SK-N-SH (cell line): ENCODE data around the gene CHRND. TPM values are rescaled to one million over a fixed set of nuclear protein-coding genes. Genes with fewer than 3 reads are reported as not detected.
A peak's percentile ranks its signal among the peaks of the same experiment; 100 is the strongest.

Experiments used
- CTCF ChIA-PET: fragments of 300-600, 350-600 bp; formaldehyde crosslinking; extraction: SDS; loops from one replicate; lab custom pipeline; 2021; lab: Yijun Ruan, JAX
- POLR2A ChIA-PET: fragments of 350-600 bp; sonication (Branson Sonifier 250); formaldehyde crosslinking; extraction: SDS; loops from one replicate; lab custom pipeline; 2020; ENCODE audit warnings: antibody characterized with exemption, inconsistent platforms; lab: Yijun Ruan, JAX
- DNase-seq: peaks from one replicate; pipeline ENCODE4 v3.0.0; 2012
- H2AFZ ChIP-seq: fragments of 200-600 bp; sonication (generic); 2 replicates; pipeline ENCODE4 v1.8.1; 2016; ENCODE audit warnings: antibody characterized with exemption, mild to moderate bottlenecking, low read depth
- H3F3A ChIP-seq: fragments of 200-600 bp; sonication (generic); replicated peaks from 2 replicates; pipeline ENCODE3; 2016; ENCODE audit warnings: antibody characterized with exemption, mild to moderate bottlenecking; ENCODE audit not compliant: insufficient read depth
- H3K27ac ChIP-seq, 2 experiments: fragments of 200-500 bp in 1 of 2; fragments of 200-600 bp in 1 of 2; sonication (Bioruptor generic) in 1 of 2; sonication (generic), shearing (Covaris generic) in 1 of 2; 2 replicates each; pipeline versions ENCODE4 v1.5.1 to v1.6.1; 2014 to 2016; ENCODE audit warnings: low read depth in 2 of 2, inconsistent platforms in 1 of 2, low read length in 1 of 2, mild to moderate bottlenecking in 1 of 2, mixed read lengths in 1 of 2
- H3K27me3 ChIP-seq: fragments of 200-600 bp; sonication (generic), shearing (Covaris generic); 2 replicates; pipeline ENCODE4 v1.6.1; 2016; ENCODE audit warnings: mixed run types; ENCODE audit not compliant: insufficient read depth
- H3K36me3 ChIP-seq, 2 experiments: fragments of 200-500 bp in 1 of 2; fragments of 200-600 bp in 1 of 2; sonication (Bioruptor generic) in 1 of 2; sonication (generic) in 1 of 2; replicated peaks in 1 of 2; 2 replicates each; pipeline versions ENCODE3 to v1.5.1; 2014 to 2016; ENCODE audit warnings: low read length in 1 of 2, mild to moderate bottlenecking in 1 of 2; ENCODE audit not compliant: insufficient read depth in 2 of 2, control insufficient read depth in 1 of 2
- H3K4me1 ChIP-seq, 2 experiments: fragments of 200-500 bp in 1 of 2; fragments of 200-600 bp in 1 of 2; sonication (Bioruptor generic) in 1 of 2; sonication (generic), shearing (Covaris generic) in 1 of 2; 2 replicates each; pipeline versions ENCODE4 v1.5.1 to v1.6.1; 2014 to 2016; ENCODE audit warnings: low read depth in 1 of 2, low read length in 1 of 2, mixed run types in 1 of 2; ENCODE audit not compliant: insufficient read depth in 2 of 2, control insufficient read depth in 1 of 2
- H3K4me2 ChIP-seq: fragments of 200-600 bp; sonication (generic), shearing (Covaris generic); 2 replicates; pipeline ENCODE4 v1.6.1; 2017; ENCODE audit warnings: mixed run types
- H3K4me3 ChIP-seq, 2 experiments: fragments of 200-500 bp in 1 of 2; fragments of 200-600 bp in 1 of 2; sonication (Bioruptor generic) in 1 of 2; sonication (generic), shearing (Covaris generic) in 1 of 2; 2 replicates each; pipeline versions ENCODE4 v1.5.1 to v1.8.1; 2014 to 2016; ENCODE audit warnings: low read depth in 2 of 2, inconsistent platforms in 1 of 2, low read length in 1 of 2, mild to moderate bottlenecking in 1 of 2, mixed read lengths in 1 of 2, moderate library complexity in 1 of 2
- H3K79me2 ChIP-seq: fragments of 200-600 bp; sonication (generic); 2 replicates; pipeline ENCODE4 v1.8.1; 2017; ENCODE audit warnings: mild to moderate bottlenecking; ENCODE audit not compliant: insufficient read depth
- H3K9ac ChIP-seq: fragments of 200-600 bp; sonication (generic); 2 replicates; pipeline ENCODE4 v1.6.1; 2017; ENCODE audit warnings: mixed run types
- H3K9me2 ChIP-seq: fragments of 200-600 bp; sonication (generic); 2 replicates; pipeline ENCODE4 v1.6.1; 2017; ENCODE audit warnings: mixed run types
- H3K9me3 ChIP-seq: fragments of 200-600 bp; sonication (generic); 2 replicates; pipeline ENCODE4 v1.6.1; 2017; ENCODE audit warnings: mixed run types, mild to moderate bottlenecking, moderate library complexity
- H4K20me1 ChIP-seq: fragments of 200-600 bp; sonication (generic); 2 replicates; pipeline ENCODE4 v1.6.1; 2017; ENCODE audit warnings: mild to moderate bottlenecking, mixed run types; ENCODE audit not compliant: insufficient read depth
- CHD2 ChIP-seq: fragments of 150-350 bp; IDR thresholded peaks from 2 replicates; pipeline ENCODE4 v1.6.1; 2018; ENCODE audit warnings: low read length; ENCODE audit not compliant: partially characterized antibody
- ELF1 ChIP-seq: IDR thresholded peaks from 2 replicates; pipeline ENCODE4 v1.4.0; 2012
- EZH2phosphoT487 ChIP-seq: fragments of 200-600 bp; sonication (generic); IDR thresholded peaks from 2 replicates; pipeline ENCODE4 v1.6.1; 2017; ENCODE audit warnings: low read depth, mixed run types, mild to moderate bottlenecking, antibody characterized with exemption, moderate library complexity, borderline replicate concordance
- FOSL2 ChIP-seq: IDR thresholded peaks from 2 replicates; pipeline ENCODE4 v1.4.0; 2012; ENCODE audit warnings: low read depth, mild to moderate bottlenecking, moderate library complexity, borderline replicate concordance
- FOXJ3 ChIP-seq: sonication (generic); formaldehyde crosslinking; IDR thresholded peaks from 2 replicates; pipeline ENCODE4 v1.5.1; 2020; ENCODE audit warnings: mild to moderate bottlenecking, missing genetic modification reagents
- IRF3 ChIP-seq: fragments of 150-350 bp; IDR thresholded peaks from 2 replicates; pipeline ENCODE4 v1.6.1; 2016; ENCODE audit warnings: mild to moderate bottlenecking, low read depth, low read length
- MAX ChIP-seq: IDR thresholded peaks from 2 replicates; pipeline ENCODE4 v1.4.0; 2012; ENCODE audit warnings: low read depth
- MXI1 ChIP-seq: IDR thresholded peaks from 2 replicates; pipeline ENCODE4 v1.6.1; 2012; ENCODE audit warnings: mild to moderate bottlenecking, low read depth, low read length, improper control_type of control experiment
- POLR2AphosphoS5 ChIP-seq: IDR thresholded peaks from 2 replicates; pipeline ENCODE4 v1.6.1; 2012; ENCODE audit warnings: low read depth, low read length
- REST ChIP-seq: IDR thresholded peaks from 2 replicates; pipeline ENCODE4 v1.6.1; 2012; ENCODE audit warnings: mild to moderate bottlenecking, low read depth, low read length, moderate library complexity
- RXRA ChIP-seq: IDR thresholded peaks from 2 replicates; pipeline ENCODE4 v1.4.0; 2012; ENCODE audit warnings: low read depth, mild to moderate bottlenecking, borderline replicate concordance
- SIN3A ChIP-seq: IDR thresholded peaks from 2 replicates; pipeline ENCODE4 v1.6.1; 2012; ENCODE audit warnings: low read depth, mild to moderate bottlenecking, low read length, moderate library complexity, borderline replicate concordance
- SMC3 ChIP-seq: IDR thresholded peaks from 2 replicates; pipeline ENCODE4 v1.6.1; 2012; ENCODE audit warnings: low read depth, low read length, improper control_type of control experiment
- TAF1 ChIP-seq: IDR thresholded peaks from 2 replicates; pipeline ENCODE4 v1.6.1; 2012; ENCODE audit warnings: low read depth, mild to moderate bottlenecking, low read length, moderate library complexity, borderline replicate concordance
- TCF12 ChIP-seq: IDR thresholded peaks from 2 replicates; pipeline ENCODE4 v1.4.0; 2012
- USF1 ChIP-seq: IDR thresholded peaks from 2 replicates; pipeline ENCODE4 v1.4.0; 2012; ENCODE audit warnings: low read depth, borderline replicate concordance
- YY1 ChIP-seq: IDR thresholded peaks from 2 replicates; pipeline ENCODE4 v1.4.0; 2012; ENCODE audit warnings: low read depth, mild to moderate bottlenecking
- ZBTB33 ChIP-seq: IDR thresholded peaks from 2 replicates; pipeline ENCODE4 v1.4.0; 2012; ENCODE audit warnings: low read depth, borderline replicate concordance
- WGBS: methylation state at CpG from one replicate; pipeline ENCODE4 v1.1.6; 2017; ENCODE audit warnings: low lambda C conversion rate; 5-methylcytosine and 5-hydroxymethylcytosine counted together
- polyA plus RNA-seq, 3 experiments: library from polyadenylated mRNA; depleted of rRNA; stranded (reverse); fragments of >200 nt; gene quantifications; 2 replicates each; pipeline ENCODE4 v1.2.3, GENCODE V29; 2012

CHRND gene
- polyA plus RNA-seq, 1 of the 3 experiments (the other 2 are of a cell fraction) = 0.12 TPM

GRCh38 chr2:232488721-232489300 lies 37.1 kb upstream of the CHRND start:
- no peak overlapping the region for H3K4me2 ChIP-seq
- H3K9me3 ChIP-seq = no peaks in the 10 kb centered on the region
- H3F3A ChIP-seq = no peaks in the 10 kb centered on the region
- no peaks in the 10 kb centered on the region for H3K9me2 ChIP-seq
- ChIA-PET POLR2A (no interaction called here), CTCF (interaction anchor here (1.0 to 1.7 kb wide), 3 partner anchors 33 to 45 kb away, joined by 3 to 7 read pairs (median 3); no protein-coding TSS in a partner anchor)
- H3K36me3 ChIP-seq = no peaks in the 10 kb centered on the region
- DNase-seq = peak; percentile 21
- H3K4me3 ChIP-seq = no peak overlapping the region
- H3K27me3 ChIP-seq = peaks cover 18% of the 10 kb centered on the region
- no peaks in the 10 kb centered on the region for H4K20me1 ChIP-seq
- no peak overlapping the region for H3K27ac ChIP-seq
- no peak overlapping the region for H2AFZ ChIP-seq
- TF ChIP-seq RXRA (no peak), POLR2AphosphoS5 (no peak), YY1 (no peak), SMC3 (no peak), MAX (no peak)
- TF ChIP-seq, all 33 proteins: peak for 0
- H3K79me2 ChIP-seq = no peaks in the 10 kb centered on the region
- H3K4me1 ChIP-seq = peaks cover 0 to 4% of the 10 kb centered on the region in 2 experiments; a peak in 1 of 4 replicates
- H3K9ac ChIP-seq = no peak overlapping the region
- 72% methylated on average over 5 of the region's 5 CpGs for WGBS

- no peaks in the 10 kb centered on the region for H3F3A ChIP-seq
- no peaks in the 10 kb centered on the region for H3K9me3 ChIP-seq
- DNase-seq = peak; percentile 27
- POLR2A ChIA-PET = interaction anchor here (0.6 kb wide), 1 partner anchor 28 kb away, joined by 3 read pairs; no protein-coding TSS in a partner anchor
- H2AFZ ChIP-seq = no peak overlapping the region
- no peaks in the 10 kb centered on the region for H3K9me2 ChIP-seq
- H3K36me3 ChIP-seq = no peaks in the 10 kb centered on the region
- H3K9ac ChIP-seq = no peak overlapping the region
- no peak overlapping the region for H3K27ac ChIP-seq
- peaks cover 0 to 6% of the 10 kb centered on the region in 2 experiments; a peak in 1 of 4 replicates for H3K4me1 ChIP-seq
- CTCF ChIA-PET = interaction anchor here (1.0 to 1.7 kb wide), 3 partner anchors 25 to 43 kb away, joined by 3 to 7 read pairs (median 3); no protein-coding TSS in a partner anchor
- H3K79me2 ChIP-seq = no peaks in the 10 kb centered on the region
- H3K27me3 ChIP-seq = peaks cover 16% of the 10 kb centered on the region
- no peaks in the 10 kb centered on the region for H4K20me1 ChIP-seq
- WGBS = 68% methylated on average over 8 of the region's 9 CpGs
- H3K4me2 ChIP-seq = no peak overlapping the region
- no peak overlapping the region for H3K4me3 ChIP-seq
- TF ChIP-seq FOXJ3 = no peak
- no peak for TF ChIP-seq USF1
- no peak for TF ChIP-seq IRF3
- no peak for TF ChIP-seq EZH2phosphoT487
- TF ChIP-seq REST = no peak
- no peak for TF ChIP-seq FOSL2
- TF ChIP-seq CHD2 = no peak
- TF ChIP-seq YY1 = no peak
- no peak for TF ChIP-seq MXI1
- TF ChIP-seq ELF1 = no peak
- no peak for TF ChIP-seq ZBTB33
- no peak for TF ChIP-seq SMC3
- TF ChIP-seq SIN3A = no peak
- no peak for TF ChIP-seq TAF1
- no peak for TF ChIP-seq TCF12
Observed at GRCh38 chr2:232489516-232490220, 36.3 kb upstream of the CHRND start.
